ENCODE measurements around the gene PDK2. TPM values are rescaled to one million over a fixed set of nuclear protein-coding genes. Genes with fewer than 3 reads are reported as not detected.
A peak's percentile ranks its signal among the peaks of the same experiment; 100 is the strongest.

PDK2 gene
- total and polyA plus RNA-seq, 10 of the 15 experiments (the other 5 are each of a cell fraction or from before 2014, with no cell fraction given) = 0.98 to 22.6 (median 12.3) TPM

- TF ChIP-seq MLLT1 (IDR thresholded peaks at IDR 0.05) (peak; percentile 73), IRF3 (IDR thresholded peaks at IDR 0.05) (no peak), FOS (IDR thresholded peaks at IDR 0.05; ENCODE audit: borderline replicate concordance, extremely low read depth, insufficient read length) (no peak), BCL11A (IDR thresholded peaks at IDR 0.05; ENCODE audit: low read depth, low read length) (peak; percentile 92), NKRF (conservative IDR thresholded peaks at IDR 0.05) (peak; percentile 44), RAD21 (IDR thresholded peaks at IDR 0.05; ENCODE audit: insufficient read depth, low read depth, low read length) (no peak), ETV6 (conservative IDR thresholded peaks at IDR 0.05 in 1 of 2, IDR thresholded peaks at IDR 0.05 in 1 of 2; ENCODE audit: borderline replicate concordance in 1 of 2, low read depth in 1 of 2) (peak in 1 of 2 experiments; percentile 60; a peak in 2 of 4 replicates), MEF2A (IDR thresholded peaks at IDR 0.05; ENCODE audit: insufficient read depth, low read depth, low read length) (no peak), HCFC1 (IDR thresholded peaks at IDR 0.05; ENCODE audit: low read length) (no peak), POU2F2 (IDR thresholded peaks at IDR 0.05; ENCODE audit: borderline replicate concordance, low read depth, low read length) (peak; percentile 73; the same call in 2 of the 3 replicates), PAX5 (IDR thresholded peaks at IDR 0.05; ENCODE audit: borderline replicate concordance, low read depth, low read length) (peak; percentile 84; the same call in 1 of the 2 replicates), NR2C1 (IDR thresholded peaks at IDR 0.05) (no peak), BCLAF1 (IDR thresholded peaks at IDR 0.05) (no peak), NR2C2 (IDR thresholded peaks at IDR 0.05; ENCODE audit: borderline replicate concordance, control insufficient read depth, insufficient read length, low read depth) (no peak), RELB (IDR thresholded peaks at IDR 0.05; ENCODE audit: low read depth) (peak; percentile 99), GABPA (IDR thresholded peaks at IDR 0.05; ENCODE audit: low read depth) (no peak), CBX5 (IDR thresholded peaks at IDR 0.05; ENCODE audit: low read depth) (no peak), TAF1 (IDR thresholded peaks at IDR 0.05; ENCODE audit: borderline replicate concordance, low read depth, low read length) (peak; percentile 44; the same call in 1 of the 2 replicates), HDAC6 (IDR thresholded peaks at IDR 0.05; ENCODE audit: unreplicated experiment) (no peak), IRF4 (IDR thresholded peaks at IDR 0.05; ENCODE audit: low read depth, low read length) (peak; percentile 90)
Observed at GRCh38 chr17:50148226-50149090, 53.3 kb downstream of the PDK2 start (continued).
